Nephron progenitor cell (in vitro differentiated cells): ENCODE results near the gene ACSL3.
"Not testable (repeated sequence)": the region's sequence is repeated elsewhere in the genome, so short reads cannot be mapped to it uniquely, and the experiment has no call there.

Experiments used
- DNase-seq: peaks from one replicate; pipeline ENCODE4 v3.0.0; 2021
- H3K27ac Mint-ChIP-seq: 2 replicates; pipeline ENCODE4 v1.8.0; 2021; ENCODE audit warnings: mild to moderate bottlenecking, moderate library complexity, mixed read lengths
- H3K27me3 Mint-ChIP-seq: 2 replicates; pipeline ENCODE4 v1.8.0; 2021; ENCODE audit warnings: mild to moderate bottlenecking, low read depth, mixed read lengths; ENCODE audit not compliant: poor library complexity
- H3K36me3 Mint-ChIP-seq: 2 replicates; pipeline ENCODE4 v1.8.0; 2021; ENCODE audit warnings: low read depth, mixed read lengths
- H3K4me1 Mint-ChIP-seq: 2 replicates; pipeline ENCODE4 v1.8.0; 2021; ENCODE audit warnings: mixed read lengths
- H3K4me3 Mint-ChIP-seq: 2 replicates; pipeline ENCODE4 v1.8.0; 2021; ENCODE audit warnings: mild to moderate bottlenecking, moderate library complexity, mixed read lengths
- H3K9me3 Mint-ChIP-seq: 2 replicates; pipeline ENCODE4 v1.8.0; 2021; ENCODE audit warnings: mild to moderate bottlenecking, moderate library complexity, mixed read lengths
- CTCF ChIP-seq: fragments of 200-600 bp; sonication (generic); IDR thresholded peaks from 2 replicates; pipeline ENCODE4 v1.5.0; 2021; ENCODE audit warnings: antibody characterized with exemption

The ACSL3 gene

GRCh38 chr2:222915092-222915957, 54.5 kb downstream of the ACSL3 start:
- Mint-ChIP-seq H3K27me3 (no peaks in the 10 kb centered on the region), H3K27ac (no peak overlapping the region), H3K4me3 (no peak overlapping the region), H3K4me1 (peaks cover 43% of the 10 kb centered on the region), H3K9me3 (no peaks in the 10 kb centered on the region), H3K36me3 (peaks cover 44% of the 10 kb centered on the region)
- DNase-seq, result no peak
- peak; percentile 50 for TF ChIP-seq CTCF

- TF ChIP-seq CTCF, result peak; percentile 6
- no peaks in the 10 kb centered on the region for H3K9me3 Mint-ChIP-seq
- no peaks in the 10 kb centered on the region for H3K27me3 Mint-ChIP-seq
- H3K36me3 Mint-ChIP-seq, result peaks cover 47% of the 10 kb centered on the region
- no peak overlapping the region for H3K27ac Mint-ChIP-seq
- no peak for DNase-seq
- peaks cover 38% of the 10 kb centered on the region for H3K4me1 Mint-ChIP-seq
- H3K4me3 Mint-ChIP-seq, result no peak overlapping the region
Measured at GRCh38 chr2:222916229-222917197, 55.7 kb downstream of the ACSL3 start.

- H3K4me3 Mint-ChIP-seq, H3K27ac Mint-ChIP-seq, DNase-seq, H3K27me3 Mint-ChIP-seq, H3K9me3 Mint-ChIP-seq: not testable (repeated sequence)
- Mint-ChIP-seq H3K4me1 (peaks cover 31% of the 10 kb centered on the region), H3K36me3 (peaks cover 50% of the 10 kb centered on the region)
Measured at GRCh38 chr2:222917212-222917611, 56.4 kb downstream of the ACSL3 start.

- Mint-ChIP-seq H3K27ac (peak overlapping the region; percentile 70), H3K36me3 (peaks cover 62% of the 10 kb centered on the region), H3K9me3 (no peaks in the 10 kb centered on the region), H3K4me3 (no peak overlapping the region), H3K4me1 (peaks cover 30% of the 10 kb centered on the region), H3K27me3 (no peaks in the 10 kb centered on the region)
- no peak for DNase-seq
- no peak for TF ChIP-seq CTCF
Measured at GRCh38 chr2:222919841-222920526, 59.1 kb downstream of the ACSL3 start.

- Mint-ChIP-seq H3K9me3 (no peaks in the 10 kb centered on the region), H3K27me3 (no peaks in the 10 kb centered on the region), H3K36me3 (peaks cover 63% of the 10 kb centered on the region), H3K4me1 (peaks cover 24% of the 10 kb centered on the region), H3K4me3 (no peak overlapping the region), H3K27ac (no peak overlapping the region)
- TF ChIP-seq CTCF, result no peak
- DNase-seq, result no peak
Measured at GRCh38 chr2:222920657-222921186, 59.9 kb downstream of the ACSL3 start.
